SH-SY5Y (cell line): ENCODE measurements around the gene CDHR1.

Experiments
- GATA2 ChIP-seq: IDR thresholded peaks from 2 replicates; pipeline ENCODE4 v1.6.1; 2011; ENCODE audit warnings: mild to moderate bottlenecking, low read depth, low read length
- GATA3 ChIP-seq: IDR thresholded peaks from 2 replicates; pipeline ENCODE4 v1.6.1; 2011; ENCODE audit warnings: low read depth, mild to moderate bottlenecking, low read length, moderate library complexity

GRCh38 chr10:84164442-84164841, 29.9 kb upstream of the CDHR1 start:
- TF ChIP-seq GATA2 (no peak), GATA3 (no peak)
